ENCODE results near the gene HACD2.

HACD2 gene

GRCh38 chr3:123485551-123485950 lies 99.3 kb downstream of the HACD2 start:
- H3K4me3 ChIP-seq (ENCODE audit: low read length), result no peak overlapping the region
- DNase-seq (ENCODE audit: low read depth), result no peak
- no peak for TF ChIP-seq CTCF (conservative IDR thresholded peaks at IDR 0.05; ENCODE audit: low read length)

DNA sequence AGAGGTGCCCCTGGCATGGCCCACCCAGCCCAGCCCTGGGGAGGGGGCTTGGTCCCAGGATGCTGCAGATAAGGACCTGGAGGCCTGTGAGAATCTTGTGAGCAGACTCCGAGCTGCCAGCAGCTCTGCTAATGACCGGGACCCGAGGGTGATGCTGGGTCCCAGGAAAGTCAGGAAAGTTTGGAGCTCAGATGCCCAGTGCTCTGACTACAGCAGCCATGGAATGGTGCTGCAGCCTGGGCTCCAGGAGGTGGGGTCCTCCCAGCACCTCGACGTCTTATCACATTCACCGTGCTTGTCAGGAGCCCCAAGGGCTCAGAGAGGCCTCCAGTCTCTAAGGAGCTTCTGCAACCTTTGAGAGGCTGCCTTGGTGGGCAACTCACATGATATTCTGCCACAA lies 101.7 kb downstream of the HACD2 start:
- no peak for TF ChIP-seq CTCF (conservative IDR thresholded peaks at IDR 0.05; ENCODE audit: low read length)
- no peak overlapping the region for H3K4me3 ChIP-seq (ENCODE audit: low read length)
- DNase-seq (ENCODE audit: low read depth), result no peak

GRCh38 chr3:123481722-123482457 lies 103.0 kb downstream of the HACD2 start:
- no peak for DNase-seq (ENCODE audit: low read depth)
- TF ChIP-seq CTCF (conservative IDR thresholded peaks at IDR 0.05; ENCODE audit: low read length), result no peak

DNA sequence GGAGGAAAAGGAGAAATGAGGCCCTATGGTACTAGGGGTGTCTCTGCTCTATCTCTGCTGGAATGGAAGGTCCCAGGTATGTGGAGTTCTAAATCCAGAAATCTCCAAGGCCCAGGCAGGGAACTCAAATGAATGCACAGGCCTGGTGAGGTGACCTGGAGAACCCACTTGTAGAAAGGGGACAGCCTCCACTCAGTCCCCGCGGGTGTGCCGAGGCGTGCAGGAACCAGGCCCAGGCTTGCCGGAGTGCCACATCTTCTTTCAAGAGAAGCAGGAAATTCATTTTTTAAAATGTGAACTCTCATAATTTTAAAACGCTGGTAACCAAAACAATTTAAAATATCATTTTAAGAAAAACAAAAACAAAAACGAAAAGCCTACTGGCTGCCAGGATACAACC lies 103.8 kb downstream of the HACD2 start:
- H3K4me3 ChIP-seq (ENCODE audit: low read length), result no peak overlapping the region
- no peak for TF ChIP-seq CTCF (conservative IDR thresholded peaks at IDR 0.05; ENCODE audit: low read length)
- no peak for DNase-seq (ENCODE audit: low read depth)

More at GRCh38 chr3:123481722-123482457, 103.0 kb downstream of the HACD2 start:
- no peak overlapping the region for H3K4me3 ChIP-seq (ENCODE audit: low read length)

- H3K4me3 ChIP-seq (ENCODE audit: low read length), result no peak overlapping the region
- no peak for DNase-seq (ENCODE audit: low read depth)
- no peak for TF ChIP-seq CTCF (conservative IDR thresholded peaks at IDR 0.05; ENCODE audit: low read length)
Observed at GRCh38 chr3:123480428-123480827, 104.4 kb downstream of the HACD2 start.

- no peak for TF ChIP-seq CTCF (conservative IDR thresholded peaks at IDR 0.05; ENCODE audit: low read length)
- DNase-seq (ENCODE audit: low read depth), result no peak
- H3K4me3 ChIP-seq (ENCODE audit: low read length), result no peak overlapping the region
Observed at GRCh38 chr3:123479891-123480290, 105.0 kb downstream of the HACD2 start.

- no peak for TF ChIP-seq CTCF (conservative IDR thresholded peaks at IDR 0.05; ENCODE audit: low read length)
- no peak overlapping the region for H3K4me3 ChIP-seq (ENCODE audit: low read length)
- no peak for DNase-seq (ENCODE audit: low read depth)
Observed at GRCh38 chr3:123478314-123478713, 106.5 kb downstream of the HACD2 start.
